Stimulated activated CD8-positive, alpha-beta memory T cell treated with anti-CD3 and anti-CD28 coated beads, Interleukin-7, amount 100 ng/mL, for 24 hours (primary cell): ENCODE measurements around the gene ABCG2.
A peak's percentile ranks its signal among the peaks of the same experiment; 100 is the strongest.

Source experiments
- DNase-seq: peaks from one replicate; pipeline ENCODE4 v3.0.0-alpha.2; 2020; ENCODE audit warnings: low read depth

ABCG2 gene

GRCh38 chr4:88158489-88159228, at the start of gene ABCG2:
TSS of gene ABCG2 (minus strand) at chr4:88158639. CDS start at chr4:88139995, 18,644 bp downstream.
- DNase-seq: peak; percentile 8

DNA sequence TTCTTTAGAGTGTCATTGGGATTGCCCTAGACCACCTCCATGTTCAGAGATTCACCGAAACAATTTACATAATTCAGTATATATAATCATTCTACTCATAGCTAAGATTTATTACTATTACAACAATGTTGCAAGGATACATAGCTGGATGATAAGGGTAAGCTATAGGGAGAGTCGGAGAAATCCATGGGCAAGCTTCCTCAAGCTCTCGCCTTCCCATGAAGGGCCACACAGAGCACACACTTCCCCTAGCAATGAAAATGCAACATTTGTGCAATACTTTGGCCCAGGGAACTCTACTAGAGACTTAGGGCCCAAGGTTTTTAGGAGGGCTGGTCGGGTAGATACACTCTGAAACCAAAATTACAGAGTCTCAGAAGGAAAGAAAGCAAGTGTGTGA, 49.7 kb upstream of the ABCG2 start:
- no peak for DNase-seq

- no peak for DNase-seq
Observed at GRCh38 chr4:88207171-88207570, 48.7 kb upstream of the ABCG2 start.

GRCh38 chr4:88204882-88205281, 46.4 kb upstream of the ABCG2 start:
- no peak for DNase-seq

DNA sequence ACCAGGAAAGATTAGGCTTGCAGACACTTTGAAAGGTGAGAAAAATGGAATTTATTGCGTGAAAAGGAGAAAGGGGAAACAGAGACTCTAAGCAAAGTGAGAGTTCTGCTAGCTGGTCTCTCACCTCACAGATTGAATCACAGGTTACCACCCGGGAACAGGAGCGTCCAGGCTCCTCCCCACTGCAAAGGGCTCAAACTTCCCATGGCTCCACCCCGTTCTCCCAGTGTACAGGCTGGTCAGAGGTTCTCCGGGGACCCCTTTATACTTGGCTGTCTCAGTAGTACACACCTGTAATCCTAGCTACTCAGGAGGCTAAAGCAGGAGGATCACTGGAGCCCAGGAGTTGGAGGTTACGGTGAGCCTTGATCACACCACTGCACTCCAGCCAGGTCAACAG, 44.0 kb upstream of the ABCG2 start:
- DNase-seq: no peak

GRCh38 chr4:88200186-88200585, 41.7 kb upstream of the ABCG2 start:
- DNase-seq: no peak

DNA sequence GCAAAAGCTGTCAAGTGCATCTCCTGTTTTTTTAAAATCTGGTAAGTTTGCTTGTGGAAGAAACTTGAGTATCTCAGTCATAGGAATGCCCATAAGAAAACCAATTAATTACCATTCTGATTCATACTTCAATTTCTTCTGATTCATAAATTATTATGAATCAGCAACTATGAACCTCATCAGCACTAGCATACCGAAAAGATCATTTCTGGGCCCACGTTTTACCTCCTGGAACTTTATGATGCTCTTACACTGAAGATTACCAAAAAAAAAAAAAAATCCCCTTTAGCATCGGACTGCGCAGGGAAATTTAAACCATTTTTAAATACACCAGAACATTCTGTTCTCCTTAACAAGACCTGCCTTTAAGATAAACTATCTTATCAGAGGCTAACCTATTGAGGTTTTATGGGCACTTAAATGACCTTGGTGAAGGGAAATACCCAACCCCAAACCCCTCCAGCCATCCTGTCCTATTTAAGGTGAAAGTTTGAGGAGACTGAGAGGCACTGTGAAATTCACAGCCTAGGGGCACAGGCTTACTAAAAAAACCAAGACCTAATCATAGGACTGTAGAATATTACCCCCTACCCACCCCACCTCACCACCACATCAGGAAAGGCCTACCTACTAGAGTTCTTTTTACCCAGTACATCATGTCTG, 38.2 kb upstream of the ABCG2 start:
- DNase-seq: no peak

DNA sequence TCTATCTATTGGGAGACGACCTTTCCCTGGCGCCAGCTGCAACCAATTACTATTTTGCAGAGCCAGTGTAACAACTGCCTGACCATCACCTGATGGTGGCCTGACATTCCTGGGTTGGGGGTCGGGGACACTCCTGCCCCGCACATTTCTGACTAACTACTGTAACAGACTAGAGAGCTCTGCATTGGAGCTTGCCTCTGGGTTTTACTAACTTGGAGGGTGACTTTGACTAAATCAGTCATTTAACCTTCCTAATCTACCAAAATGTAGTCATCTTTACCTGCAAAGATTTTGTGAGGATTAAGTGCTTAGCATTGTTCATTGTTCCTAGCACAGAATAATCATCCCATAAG, 37.5 kb upstream of the ABCG2 start:
- no peak for DNase-seq

- DNase-seq: no peak
Observed at GRCh38 chr4:88195328-88196012, 37.0 kb upstream of the ABCG2 start.

DNA sequence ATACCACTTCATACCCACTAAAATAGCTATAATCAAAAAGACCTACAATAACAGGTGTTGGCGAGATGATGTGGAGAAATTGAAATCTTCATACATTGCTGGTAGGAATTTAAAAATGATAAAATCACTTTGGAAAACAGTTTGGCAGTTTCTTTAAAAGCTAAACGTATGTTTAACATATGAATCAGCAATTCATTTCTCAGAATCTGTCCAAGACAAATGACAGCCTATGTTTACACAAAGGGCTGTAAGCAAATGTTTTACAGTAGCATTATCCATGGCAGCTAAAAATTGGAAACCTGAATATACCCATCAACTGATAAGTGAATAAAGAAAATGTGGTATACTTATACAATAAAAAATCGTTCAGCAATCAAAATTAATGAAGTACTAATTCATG, 33.0 kb upstream of the ABCG2 start:
- DNase-seq: no peak

GRCh38 chr4:88189881-88190585, 31.6 kb upstream of the ABCG2 start:
- DNase-seq: no peak

DNA sequence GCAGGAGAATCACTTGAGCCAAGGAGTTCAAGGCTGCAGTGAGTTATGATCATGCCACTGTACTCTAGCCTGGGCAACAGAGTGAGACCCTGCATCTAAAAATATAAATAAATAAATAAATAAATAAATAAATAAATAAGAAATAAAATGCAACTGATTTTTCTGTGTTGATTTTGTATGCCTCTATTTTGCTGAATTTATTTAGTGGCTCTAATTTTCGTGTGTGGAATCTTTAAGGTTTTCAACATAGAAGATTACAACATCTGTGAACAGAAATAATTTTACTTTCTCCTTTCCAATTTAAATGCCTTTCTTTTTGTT, 30.9 kb upstream of the ABCG2 start:
- DNase-seq: no peak

GRCh38 chr4:88188738-88189417, 30.4 kb upstream of the ABCG2 start:
- DNase-seq: no peak

GRCh38 chr4:88187766-88188165, 29.3 kb upstream of the ABCG2 start:
- DNase-seq: no peak

GRCh38 chr4:88185906-88186305, 27.5 kb upstream of the ABCG2 start:
- DNase-seq: no peak

GRCh38 chr4:88179261-88179660, 20.8 kb upstream of the ABCG2 start:
- no peak for DNase-seq

DNA sequence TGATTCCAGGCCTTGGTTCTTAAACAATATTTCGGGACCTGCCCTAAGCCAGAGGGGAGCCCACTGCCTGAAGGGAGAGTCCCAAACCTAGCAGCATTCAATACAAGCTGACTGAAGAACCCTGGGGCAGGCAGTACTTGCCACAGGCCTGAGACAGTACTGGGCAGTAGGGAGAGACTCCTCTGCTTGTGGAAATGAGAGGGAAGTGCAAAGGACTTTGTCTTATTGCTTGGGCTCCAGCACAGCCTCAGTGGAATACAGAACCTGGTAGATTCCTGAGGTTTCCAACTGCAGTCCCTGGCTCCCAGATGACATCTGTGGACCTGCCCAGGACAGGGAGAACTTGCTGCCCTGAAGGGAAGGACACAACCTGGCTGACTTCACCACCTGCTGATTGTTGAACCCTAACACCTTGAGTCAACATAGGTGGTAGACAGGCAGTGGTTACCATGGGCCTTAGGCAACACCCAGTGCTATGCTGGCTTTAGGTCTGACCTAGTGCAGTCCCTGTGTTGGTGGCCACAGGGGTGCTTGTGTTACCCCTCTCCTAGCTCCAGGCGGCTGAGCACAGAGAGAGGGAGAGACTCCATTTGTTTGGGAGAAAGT, 20.3 kb upstream of the ABCG2 start:
- DNase-seq: no peak

- no peak for DNase-seq
Observed at GRCh38 chr4:88177983-88178625, 19.7 kb upstream of the ABCG2 start.

- no peak for DNase-seq
Observed at GRCh38 chr4:88172987-88173386, 14.5 kb upstream of the ABCG2 start.

DNA sequence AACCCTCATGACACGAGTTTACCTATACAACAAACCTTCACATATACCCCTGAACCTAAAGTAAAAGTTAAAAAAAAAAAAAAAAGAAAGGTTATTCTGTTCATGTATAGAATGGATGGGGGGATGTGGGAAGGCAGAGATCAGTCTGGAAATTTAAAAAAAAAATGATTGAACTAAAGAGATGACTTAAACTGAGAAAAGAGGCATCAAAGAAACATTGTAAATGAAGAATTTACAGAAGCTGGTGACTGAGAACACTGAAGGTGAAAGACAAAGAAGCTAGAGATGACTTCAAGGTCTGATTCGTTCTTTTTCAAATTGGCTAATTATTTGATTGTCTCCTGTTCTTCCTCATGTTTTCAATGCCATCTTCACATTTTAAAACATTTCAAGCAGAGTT, 12.8 kb upstream of the ABCG2 start:
- no peak for DNase-seq

DNA sequence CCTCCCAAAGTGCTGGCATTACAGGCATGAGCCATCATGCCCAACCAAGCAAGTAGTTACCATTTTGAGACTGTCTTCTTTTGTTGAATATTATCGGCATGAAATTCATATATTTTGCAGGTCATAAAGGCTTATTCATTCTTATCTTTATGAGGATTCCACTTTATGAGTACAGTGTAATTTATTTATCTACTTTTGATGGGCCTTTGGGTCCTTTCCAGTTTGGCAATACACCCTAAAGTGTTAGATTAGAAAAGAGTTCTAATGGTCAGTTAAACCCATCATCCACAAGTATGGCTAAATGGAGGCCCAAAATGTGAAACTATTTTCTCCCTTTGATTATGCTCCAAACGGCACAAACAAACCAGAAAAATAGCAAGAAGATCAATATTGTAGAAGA, 10.9 kb upstream of the ABCG2 start:
- DNase-seq: no peak
